Endothelial cell of umbilical vein (primary cell): ENCODE data around the gene CALN1. TPM values are rescaled to one million over a fixed set of nuclear protein-coding genes. Genes with fewer than 3 reads are reported as not detected.

Source experiments
- BruUV-seq: library from RNA; stranded (reverse); fragments of 400-500 nt; replicated peaks from 2 replicates; lab custom pipeline; 2021; lab: Mats Ljungman, UMichigan
- CTCF ChIA-PET: fragments of 300-600, 350-600 bp; sonication (Branson Sonifier 250); formaldehyde crosslinking; loops from one replicate; lab custom pipeline; 2021; ENCODE audit warnings: antibody characterized with exemption, inconsistent platforms; lab: Charles Lee
- POLR2A ChIA-PET: fragments of 300-600, 350-600 bp; sonication (Branson Sonifier 250); formaldehyde crosslinking; loops from one replicate; lab custom pipeline; 2021; ENCODE audit warnings: antibody characterized with exemption, inconsistent platforms; lab: Charles Lee
- DNase-seq: peaks from one replicate; pipeline ENCODE4 v3.0.0-alpha.2; 2011; ENCODE audit warnings: low read depth, low spot score
- FAIRE-seq: peaks from 2 replicates; lab custom pipeline; 2011; peaks lifted over from hg19 to GRCh38; lab: Jason Lieb, UNC
- H2AFZ ChIP-seq: 2 replicates; pipeline ENCODE4 v1.6.0; 2012; ENCODE audit warnings: low read depth, low read length, control low read depth, inconsistent platforms
- H3K27ac ChIP-seq: 2 replicates; pipeline ENCODE4 v1.5.1; 2011; ENCODE audit warnings: low read depth, mild to moderate bottlenecking, control low read depth, low read length, moderate library complexity; ENCODE audit not compliant: insufficient read depth
- H3K27me3 ChIP-seq, 2 experiments: 2 replicates each; pipeline versions ENCODE4 v1.6.0 to v1.6.1; 2011; ENCODE audit warnings: low read length in 2 of 2, mixed read lengths in 1 of 2; ENCODE audit not compliant: control insufficient read depth in 2 of 2, insufficient read depth in 2 of 2
- H3K36me3 ChIP-seq, 2 experiments: 2 replicates in 1 of 2; 3 replicates in 1 of 2; pipeline ENCODE4 v1.5.1; 2011; ENCODE audit warnings: low read length in 2 of 2, mild to moderate bottlenecking in 1 of 2, moderate library complexity in 1 of 2; ENCODE audit not compliant: control insufficient read depth in 2 of 2, insufficient read depth in 2 of 2; ENCODE audit errors: extremely low read depth in 1 of 2
- H3K4me1 ChIP-seq: 3 replicates; pipeline ENCODE4 v1.5.1; 2011; ENCODE audit warnings: mild to moderate bottlenecking, low read length; ENCODE audit not compliant: control insufficient read depth, insufficient read depth; ENCODE audit errors: extremely low read depth
- H3K4me2 ChIP-seq: 2 replicates; pipeline ENCODE4 v1.6.1; 2011; ENCODE audit warnings: low read length, control low read depth, mixed read lengths; ENCODE audit not compliant: insufficient read depth
- H3K4me3 ChIP-seq, 3 experiments: fragments of 200-600 bp in 1 of 3; sonication (generic), shearing (Covaris generic) in 1 of 3; replicated peaks in 1 of 3; 2 replicates each; pipeline ENCODE4 v1.5.1; 2011 to 2016; ENCODE audit warnings: control low read depth in 3 of 3, low read length in 3 of 3, mild to moderate bottlenecking in 2 of 3, inconsistent platforms in 1 of 3, low read depth in 1 of 3, moderate library complexity in 1 of 3; ENCODE audit not compliant: insufficient read depth in 1 of 3
- H3K79me2 ChIP-seq: 2 replicates; pipeline ENCODE4 v1.6.0; 2012; ENCODE audit warnings: low read length, inconsistent platforms; ENCODE audit not compliant: control insufficient read depth, insufficient read depth
- H3K9ac ChIP-seq: replicated peaks from 2 replicates; pipeline ENCODE3; 2011; ENCODE audit warnings: low read length, control low read depth; ENCODE audit not compliant: insufficient read depth; ENCODE audit errors: extremely low read depth
- H3K9me1 ChIP-seq: replicated peaks from 3 replicates; pipeline ENCODE4 v1.6.0; 2011; ENCODE audit warnings: mild to moderate bottlenecking, low read length; ENCODE audit not compliant: control insufficient read depth, insufficient read depth; ENCODE audit errors: extremely low read depth
- H3K9me3 ChIP-seq: replicated peaks from 2 replicates; pipeline ENCODE4 v1.5.1; 2012; ENCODE audit warnings: low read length, inconsistent platforms; ENCODE audit not compliant: control insufficient read depth, insufficient read depth
- H4K20me1 ChIP-seq: replicated peaks from 2 replicates; pipeline ENCODE3; 2011; ENCODE audit warnings: mild to moderate bottlenecking, low read length; ENCODE audit not compliant: control insufficient read depth, insufficient read depth; ENCODE audit errors: extremely low read depth
- EZH2 ChIP-seq: IDR thresholded peaks from 2 replicates; pipeline ENCODE4 v1.6.1; 2012; ENCODE audit warnings: borderline replicate concordance, low read depth, mild to moderate bottlenecking, moderate library complexity, low read length, inconsistent platforms; ENCODE audit not compliant: severe bottlenecking
- FOS ChIP-seq: IDR thresholded peaks from 2 replicates; pipeline ENCODE4 v1.6.1; 2011; ENCODE audit warnings: mild to moderate bottlenecking, low read length, moderate library complexity, borderline replicate concordance; ENCODE audit not compliant: insufficient read depth
- GATA2 ChIP-seq: IDR thresholded peaks from 2 replicates; pipeline ENCODE4 v1.7.0; 2011; ENCODE audit warnings: low read depth, mild to moderate bottlenecking, moderate library complexity, mixed read lengths, low read length; ENCODE audit not compliant: insufficient read length, insufficient read depth
- JUN ChIP-seq: IDR thresholded peaks from 2 replicates; pipeline ENCODE4 v1.6.1; 2011; ENCODE audit warnings: borderline replicate concordance, low read depth; ENCODE audit not compliant: insufficient read length, insufficient read depth
- MYC ChIP-seq: IDR thresholded peaks from one replicate; pipeline ENCODE4 v1.6.1; 2011; ENCODE audit warnings: mild to moderate bottlenecking, low read depth, low read length
- POLR2A ChIP-seq: IDR thresholded peaks from 2 replicates; pipeline ENCODE4 v1.6.1; 2012; ENCODE audit warnings: low read depth, mild to moderate bottlenecking, control low read depth, low read length
- POLR2AphosphoS5 ChIP-seq: IDR thresholded peaks from 2 replicates; pipeline ENCODE4 v1.6.1; 2012; ENCODE audit warnings: low read depth, mild to moderate bottlenecking, control low read depth, low read length, moderate library complexity; ENCODE audit not compliant: insufficient read depth
- dilution Hi-C: fragments of 300-500 bp; cut with MboI; formaldehyde crosslinking; loops from one replicate; pipeline ENCODE4 v1.15.0; 2019; ENCODE audit warnings: low sequenced_read_pairs; ENCODE audit not compliant: extremely low pct_ligation_motif_present
- intact Hi-C: fragments of 100-400 bp; cut with micrococcal nuclease; formaldehyde crosslinking; loops from one replicate; pipeline ENCODE4 v1.10.0; 2022
- polyA plus RNA-seq, 4 experiments: library from polyadenylated mRNA; depleted of rRNA in 3 of 4; stranded (reverse) in 3 of 4; unstranded in 1 of 4; fragments of >200 nt; gene quantifications; 2 replicates each; pipeline versions ENCODE4 v1.2.1 to v1.2.3, GENCODE V29; 2011 to 2012; ENCODE audit warnings: missing spikeins in 1 of 4
- total RNA-seq: library from RNA; stranded (reverse); gene quantifications from 2 replicates; pipeline ENCODE4 v1.2.3, GENCODE V29; 2021
- TF ChIP-seq, protein P1 (sequence below): IDR thresholded peaks from 2 replicates; pipeline ENCODE4 v1.6.1; 2011; ENCODE audit not compliant: insufficient read depth, insufficient read length
- TF ChIP-seq, protein P2 (sequence below), 2 donors: IDR thresholded peaks; 1 replicate in 1 of 2; 2 replicates in 1 of 2; pipeline ENCODE4 v1.5.1; 2011; ENCODE audit warnings: low read length in 2 of 2, mild to moderate bottlenecking in 2 of 2, moderate library complexity in 2 of 2, control low read depth in 1 of 2, inconsistent platforms in 1 of 2, low read depth in 1 of 2; ENCODE audit not compliant: insufficient read depth in 1 of 2; ENCODE audit errors: extremely low read depth in 1 of 2

The CALN1 gene
- total and polyA plus RNA-seq, 2 donors (not counting 3 experiments of a cell fraction or from before 2014, with no cell fraction given): not detected

GRCh38 chr7:72411419-72411818 is 719 bp downstream of the CALN1 start:
- no peak overlapping the region for H3K4me2 ChIP-seq
- H3K9me1 ChIP-seq: no peaks in the 10 kb centered on the region
- H3K27me3 ChIP-seq: no peaks in the 10 kb centered on the region
- no peak overlapping the region for H3K27ac ChIP-seq
- H3K9me3 ChIP-seq: no peaks in the 10 kb centered on the region
- H3K79me2 ChIP-seq: no peaks in the 10 kb centered on the region
- H3K36me3 ChIP-seq: no peaks in the 10 kb centered on the region
- dilution Hi-C loops (no loop called here), intact Hi-C loops (no loop called here)
- no TSS peak for BruUV-seq
- no peaks in the 10 kb centered on the region for H3K4me1 ChIP-seq
- no peak for FAIRE-seq
- no peaks in the 10 kb centered on the region for H4K20me1 ChIP-seq
- H3K9ac ChIP-seq: no peak overlapping the region
- ChIA-PET CTCF (no interaction called here), POLR2A (no interaction called here)
- H3K4me3 ChIP-seq: no peak overlapping the region
- TF ChIP-seq, protein P1, sequence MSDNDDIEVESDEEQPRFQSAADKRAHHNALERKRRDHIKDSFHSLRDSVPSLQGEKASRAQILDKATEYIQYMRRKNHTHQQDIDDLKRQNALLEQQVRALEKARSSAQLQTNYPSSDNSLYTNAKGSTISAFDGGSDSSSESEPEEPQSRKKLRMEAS: no peak
- TF ChIP-seq MYC (no peak), FOS (no peak), JUN (no peak), EZH2 (no peak), POLR2A (no peak), POLR2AphosphoS5 (no peak)
- no peak for DNase-seq
- H2AFZ ChIP-seq: no peak overlapping the region

DNA sequence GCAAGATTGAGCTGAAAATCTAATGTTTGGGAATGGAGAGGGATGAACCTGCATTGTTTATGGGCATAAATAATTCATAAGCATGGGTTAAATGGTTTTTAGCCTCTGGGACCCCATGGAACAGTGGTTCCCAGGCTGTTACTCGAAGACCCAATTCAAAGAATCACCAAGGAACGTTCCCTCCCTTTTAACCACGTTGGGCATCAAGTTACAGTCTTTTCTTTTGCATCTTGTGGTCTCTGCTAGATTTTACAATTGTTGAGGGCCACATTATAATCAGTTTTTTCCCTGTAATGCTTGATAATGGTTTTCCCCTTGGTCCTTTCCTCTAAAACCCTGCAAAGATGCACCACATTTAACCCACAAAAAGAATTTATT is 2.5 kb downstream of the CALN1 start:
- Histone ChIP-seq H3K9me3 (no peaks in the 10 kb centered on the region), H3K36me3 (no peaks in the 10 kb centered on the region), H3K9ac (no peak overlapping the region), H3K27me3 (no peaks in the 10 kb centered on the region), H3K27ac (no peak overlapping the region), H3K79me2 (no peaks in the 10 kb centered on the region), H2AFZ (no peak overlapping the region), H4K20me1 (no peaks in the 10 kb centered on the region), H3K4me2 (no peak overlapping the region), H3K9me1 (no peaks in the 10 kb centered on the region), H3K4me3 (no peak overlapping the region), H3K4me1 (no peaks in the 10 kb centered on the region)
- ChIA-PET CTCF (no interaction called here), POLR2A (no interaction called here)
- no peak for FAIRE-seq
- DNase-seq: no peak
- dilution Hi-C loops: no loop called here
- no peak for TF ChIP-seq POLR2A
- TF ChIP-seq, protein P1: no peak
- no peak for TF ChIP-seq JUN
- TF ChIP-seq, protein P2, sequence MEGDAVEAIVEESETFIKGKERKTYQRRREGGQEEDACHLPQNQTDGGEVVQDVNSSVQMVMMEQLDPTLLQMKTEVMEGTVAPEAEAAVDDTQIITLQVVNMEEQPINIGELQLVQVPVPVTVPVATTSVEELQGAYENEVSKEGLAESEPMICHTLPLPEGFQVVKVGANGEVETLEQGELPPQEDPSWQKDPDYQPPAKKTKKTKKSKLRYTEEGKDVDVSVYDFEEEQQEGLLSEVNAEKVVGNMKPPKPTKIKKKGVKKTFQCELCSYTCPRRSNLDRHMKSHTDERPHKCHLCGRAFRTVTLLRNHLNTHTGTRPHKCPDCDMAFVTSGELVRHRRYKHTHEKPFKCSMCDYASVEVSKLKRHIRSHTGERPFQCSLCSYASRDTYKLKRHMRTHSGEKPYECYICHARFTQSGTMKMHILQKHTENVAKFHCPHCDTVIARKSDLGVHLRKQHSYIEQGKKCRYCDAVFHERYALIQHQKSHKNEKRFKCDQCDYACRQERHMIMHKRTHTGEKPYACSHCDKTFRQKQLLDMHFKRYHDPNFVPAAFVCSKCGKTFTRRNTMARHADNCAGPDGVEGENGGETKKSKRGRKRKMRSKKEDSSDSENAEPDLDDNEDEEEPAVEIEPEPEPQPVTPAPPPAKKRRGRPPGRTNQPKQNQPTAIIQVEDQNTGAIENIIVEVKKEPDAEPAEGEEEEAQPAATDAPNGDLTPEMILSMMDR (IDR thresholded peaks at IDR 0.05; ENCODE audit: extremely low read depth in 1 of 2, insufficient read depth in 1 of 2, low read depth in 1 of 2, low read length in 2 of 2): no peak
- no peak for TF ChIP-seq FOS
- no peak for TF ChIP-seq MYC
- no peak for TF ChIP-seq EZH2
- no peak for TF ChIP-seq POLR2AphosphoS5
- TF ChIP-seq GATA2: no peak
- no TSS peak for BruUV-seq
- intact Hi-C loops: no loop called here
